AG04449 (cell line): Measurements from ENCODE around the gene UROC1.

ENCODE experiments used
- CTCF ChIA-PET: fragments of 350-600 bp; formaldehyde crosslinking; extraction: SDS; loops from one replicate; lab custom pipeline; 2021; ENCODE audit warnings: antibody characterized with exemption; lab: Yijun Ruan, JAX
- POLR2A ChIA-PET: fragments of 400-600, 350-600 bp; formaldehyde crosslinking; extraction: SDS; loops from one replicate; lab custom pipeline; 2020; ENCODE audit warnings: antibody characterized with exemption, inconsistent platforms; lab: Yijun Ruan, JAX
- DNase-seq: peaks from one replicate; pipeline ENCODE4 v3.0.0-alpha.2; 2010; ENCODE audit warnings: low read depth, low spot score
- H3K4me3 ChIP-seq: 2 replicates; pipeline ENCODE4 v1.5.1; 2011; ENCODE audit warnings: low read depth, mild to moderate bottlenecking, control low read depth, low read length
- CTCF ChIP-seq: IDR thresholded peaks from one replicate; pipeline ENCODE4 v1.5.1; 2011; ENCODE audit warnings: mild to moderate bottlenecking, moderate library complexity, low read length, control low read depth, inconsistent platforms; ENCODE audit not compliant: insufficient read depth; ENCODE audit errors: missing control alignments

The UROC1 gene

GRCh38 chr3:126477061-126477380 is 40.6 kb downstream of the UROC1 start:
- H3K4me3 ChIP-seq, result no peak overlapping the region
- ChIA-PET POLR2A (no interaction called here), CTCF (interaction anchor here (1.3 kb wide), 1 partner anchor 1068 kb away, joined by 4 read pairs; no protein-coding TSS in a partner anchor)
- TF ChIP-seq CTCF, result no peak
- no peak for DNase-seq

GRCh38 chr3:126476166-126477060 is 41.2 kb downstream of the UROC1 start:
- peak overlapping the region; percentile 81 for H3K4me3 ChIP-seq
- POLR2A ChIA-PET, result no interaction called here
- no peak for DNase-seq
- TF ChIP-seq CTCF, result no peak
- CTCF ChIA-PET, result interaction anchor here (0.6 to 2.4 kb wide), 6 partner anchors 23 to 1068 kb away, joined by 3 to 7 read pairs (median 4); no protein-coding TSS in a partner anchor

- POLR2A ChIA-PET, result interaction anchor here (0.6 kb wide), 1 partner anchor 147 kb away, joined by 3 read pairs; no protein-coding TSS in a partner anchor
- TF ChIP-seq CTCF, result peak; percentile 64
- H3K4me3 ChIP-seq, result peak within 1 kb of the TSS; percentile 81
- DNase-seq, result peak; percentile 24
- CTCF ChIA-PET, result interaction anchor here (0.6 to 2.4 kb wide), 9 partner anchors 23 to 1069 kb away, joined by 3 to 7 read pairs (median 3); no protein-coding TSS in a partner anchor
Observed at GRCh38 chr3:126475413-126476114, 42.0 kb downstream of the UROC1 start, which contains the start of gene ZXDC. Gene ZXDC (minus strand): TSS chr3:126475891. CDS start chr3:126475865, 26 bp downstream.

- DNase-seq, result no peak
- peak overlapping the region; percentile 75 for H3K4me3 ChIP-seq
- no peak for TF ChIP-seq CTCF
- ChIA-PET POLR2A (interaction anchor here (0.6 kb wide), 1 partner anchor 148 kb away, joined by 3 read pairs; no protein-coding TSS in a partner anchor), CTCF (interaction anchor here (0.9 to 2.4 kb wide), 9 partner anchors 8 to 342 kb away, joined by 3 to 7 read pairs (median 3); no protein-coding TSS in a partner anchor)
Observed at GRCh38 chr3:126474498-126475412, 42.8 kb downstream of the UROC1 start.

- POLR2A ChIA-PET, result no interaction called here
- no peak for DNase-seq
- CTCF ChIA-PET, result interaction anchor here (0.9 to 2.4 kb wide), 4 partner anchors 227 to 341 kb away, joined by 3 to 6 read pairs (median 3); no protein-coding TSS in a partner anchor
- no peak for TF ChIP-seq CTCF
- H3K4me3 ChIP-seq, result peak overlapping the region; percentile 39
Observed at GRCh38 chr3:126473292-126474168, 44.0 kb downstream of the UROC1 start.
